Epithelial cell of proximal tubule (primary cell): ENCODE results near the gene STH. TPM values are rescaled to one million over a fixed set of nuclear protein-coding genes. Genes with fewer than 3 reads are reported as not detected.

Experiments used
- DNase-seq: peaks from one replicate; pipeline ENCODE4 v3.0.0-alpha.2; 2011; ENCODE audit warnings: low read depth
- H3K4me3 ChIP-seq: 2 replicates; pipeline ENCODE4 v1.5.1; 2011; ENCODE audit warnings: low read depth, mild to moderate bottlenecking, low read length
- CTCF ChIP-seq: conservative IDR thresholded peaks from 2 replicates; pipeline ENCODE4 v1.5.1; 2012; ENCODE audit warnings: low read depth, mild to moderate bottlenecking, low read length
- total RNA-seq: library from RNA; depleted of rRNA; stranded (reverse); fragments of >200 nt; gene quantifications from 2 replicates; pipeline ENCODE4 v1.2.3, GENCODE V29; 2015

Gene STH
- total RNA-seq, 1 donor from 2014 or later, result not detected

GRCh38 chr17:46044286-46044928 is 45.4 kb downstream of the STH start:
- no peak overlapping the region for H3K4me3 ChIP-seq
- DNase-seq, result peak; percentile 77
- TF ChIP-seq CTCF, result peak; percentile 93

- DNase-seq, result no peak
- TF ChIP-seq CTCF, result no peak
- H3K4me3 ChIP-seq, result no peak overlapping the region
Observed at GRCh38 chr17:46044989-46045388, 45.9 kb downstream of the STH start.

- DNase-seq, result no peak
- TF ChIP-seq CTCF, result no peak
Observed at GRCh38 chr17:46045639-46046038, 46.6 kb downstream of the STH start.

GRCh38 chr17:46046957-46047356 is 47.9 kb downstream of the STH start:
- TF ChIP-seq CTCF, result no peak
- DNase-seq, result no peak
- H3K4me3 ChIP-seq, result no peak overlapping the region

More at GRCh38 chr17:46045639-46046038, 46.6 kb downstream of the STH start:
- H3K4me3 ChIP-seq, result no peak overlapping the region

- no peak for DNase-seq
- no peak for TF ChIP-seq CTCF
- H3K4me3 ChIP-seq, result no peak overlapping the region
Observed at GRCh38 chr17:46047398-46047797, 48.3 kb downstream of the STH start.

- TF ChIP-seq CTCF, result no peak
- no peak overlapping the region for H3K4me3 ChIP-seq
- DNase-seq, result no peak
Observed at GRCh38 chr17:46047856-46048255, 48.8 kb downstream of the STH start.

Other genes starting within 250 kb of the STH start
- gene CRHR1, start 214.9 kb upstream of the STH start, total RNA-seq, result not detected in 2 replicates
- gene SPPL2C, start 154.4 kb upstream of the STH start, total RNA-seq, result not detected in 2 replicates
- gene MAPT, start 104.7 kb upstream of the STH start, total RNA-seq, result 0.06 and 0.07 TPM in 2 replicates
- gene KANSL1, start 194.2 kb downstream of the STH start, total RNA-seq, result 21.1 and 33.2 TPM in 2 replicates